HL-60/S4 (cell line): ENCODE results near the gene ZNF391.
"Not testable (repeated sequence)": the region's sequence is repeated elsewhere in the genome, so short reads cannot be mapped to it uniquely, and the experiment has no call there.

Experiments used
- in situ Hi-C: fragments of 300-500 bp; cut with MboI; formaldehyde crosslinking; loops from 2 replicates; pipeline ENCODE4 v1.14.3; 2022; ENCODE audit warnings: low sequenced_read_pairs

ZNF391 gene

DNA sequence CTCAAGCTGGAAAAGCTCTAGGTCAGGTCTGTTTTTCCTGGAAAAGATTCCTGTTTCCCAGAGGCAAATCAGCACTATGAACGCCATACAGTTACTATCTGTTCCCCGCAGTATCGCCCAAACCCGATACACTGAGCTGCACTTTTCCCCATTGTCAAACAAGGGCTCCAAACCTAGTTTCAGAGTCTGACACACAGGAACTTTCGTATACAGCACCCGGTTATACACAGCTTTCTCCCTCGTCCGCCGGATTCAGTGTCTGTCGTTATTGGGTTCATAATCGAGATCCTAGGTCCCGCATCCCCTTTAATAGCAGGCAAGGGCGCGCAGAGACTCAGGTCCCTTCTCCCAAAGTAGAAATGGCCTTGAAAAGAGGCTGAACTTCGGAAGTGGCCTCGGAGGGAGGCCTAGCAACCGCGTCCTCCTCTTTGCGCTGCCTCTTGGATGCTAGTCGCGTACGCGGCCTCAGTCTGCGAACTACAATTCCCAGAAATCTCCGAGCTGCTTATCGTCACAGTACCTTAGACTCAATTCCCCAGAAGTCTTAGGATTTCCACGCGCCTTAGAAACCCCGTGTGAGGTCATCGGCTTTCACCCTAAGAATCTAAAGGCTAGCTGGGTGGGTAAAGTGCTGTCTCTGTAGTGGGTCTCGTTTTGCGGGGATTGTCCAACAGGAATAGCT is 34.2 kb downstream of the ZNF391 start:
- in situ Hi-C loops: no loop called here

DNA sequence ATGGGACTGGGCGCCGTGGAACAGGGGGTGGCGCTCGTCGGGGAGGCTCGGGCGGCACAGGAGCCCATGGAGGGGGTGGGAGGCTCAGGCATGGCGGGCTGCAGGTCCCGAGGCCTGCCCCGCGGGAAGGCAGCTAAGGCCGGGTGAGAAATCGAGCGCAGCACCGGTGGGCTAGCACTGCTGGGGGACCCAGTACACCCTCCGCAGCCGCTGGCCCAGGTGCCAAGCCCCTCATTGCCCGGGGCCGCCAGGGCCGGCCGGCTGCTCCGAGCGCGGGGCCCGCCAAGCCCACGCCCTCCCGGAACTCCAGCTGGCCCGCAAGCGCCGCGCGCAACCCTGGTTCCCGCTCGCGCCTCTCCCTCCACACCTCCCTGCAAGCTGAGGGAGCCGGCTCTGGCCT is 36.3 kb downstream of the ZNF391 start:
- in situ Hi-C loops: not testable (repeated sequence)

DNA sequence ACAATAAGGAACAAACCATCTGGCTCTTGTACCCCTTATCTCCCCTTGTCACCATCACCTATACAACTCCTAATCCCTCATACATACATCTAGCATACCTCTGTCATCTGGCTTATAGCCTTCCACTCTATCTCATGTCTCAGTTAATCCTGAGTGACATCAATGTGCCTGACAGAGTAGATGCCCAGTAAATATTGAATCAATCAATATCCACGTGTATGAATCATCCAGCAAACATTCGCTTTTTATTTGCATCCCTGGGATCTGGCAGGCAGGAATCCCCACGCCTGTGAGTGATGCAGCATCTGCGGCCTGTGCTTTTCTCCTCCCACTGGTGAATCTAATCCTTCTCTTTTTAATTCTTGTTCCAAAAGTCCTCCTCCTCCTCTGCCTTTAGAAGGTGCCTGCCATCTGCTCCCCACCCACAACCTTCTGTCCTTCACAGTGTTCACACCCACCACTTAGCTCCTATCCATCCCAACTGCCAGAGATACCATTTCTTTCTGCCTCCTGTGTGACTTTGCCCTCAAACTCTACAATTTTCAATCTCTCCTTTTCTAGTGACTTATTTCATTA is 37.6 kb downstream of the ZNF391 start:
- in situ Hi-C loops: no loop called here

DNA sequence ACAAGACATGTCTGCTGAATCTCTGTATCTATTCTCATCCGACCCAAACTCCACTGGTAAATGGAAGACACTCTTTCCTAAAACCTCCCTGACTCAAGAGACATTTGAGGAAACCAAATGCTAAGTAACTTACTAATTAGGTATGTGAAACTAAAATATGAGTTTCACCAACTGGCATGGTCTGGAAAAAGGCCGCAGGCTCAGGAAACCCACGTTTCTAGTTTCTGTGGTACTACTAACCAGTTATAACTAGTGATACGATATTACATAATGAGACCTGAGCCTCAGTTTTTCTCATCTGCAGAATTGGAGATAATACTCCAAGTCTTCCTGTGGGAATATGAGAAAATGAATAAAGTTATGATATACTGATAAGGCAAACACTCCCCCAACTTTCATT is 39.9 kb downstream of the ZNF391 start:
- in situ Hi-C loops: no loop called here

DNA sequence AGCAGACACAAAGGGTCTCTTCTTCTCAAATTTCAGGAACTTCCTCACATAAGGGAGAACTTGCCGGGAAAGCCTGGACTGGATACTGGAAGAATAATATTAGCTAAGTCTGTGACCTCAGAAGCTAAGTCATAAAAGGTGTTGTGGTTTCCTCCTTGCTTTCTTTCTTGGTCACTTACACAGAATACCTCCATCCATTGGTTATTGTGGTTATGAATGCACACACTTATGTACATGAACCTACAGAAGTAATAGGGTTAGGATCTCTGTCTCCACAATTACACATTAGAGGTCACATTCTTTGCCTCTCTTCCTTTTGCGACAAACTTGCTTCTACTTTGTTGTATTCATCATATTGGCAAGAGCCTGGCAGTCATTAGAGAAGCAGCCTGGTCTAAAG is 40.4 kb downstream of the ZNF391 start:
- in situ Hi-C loops: no loop called here

DNA sequence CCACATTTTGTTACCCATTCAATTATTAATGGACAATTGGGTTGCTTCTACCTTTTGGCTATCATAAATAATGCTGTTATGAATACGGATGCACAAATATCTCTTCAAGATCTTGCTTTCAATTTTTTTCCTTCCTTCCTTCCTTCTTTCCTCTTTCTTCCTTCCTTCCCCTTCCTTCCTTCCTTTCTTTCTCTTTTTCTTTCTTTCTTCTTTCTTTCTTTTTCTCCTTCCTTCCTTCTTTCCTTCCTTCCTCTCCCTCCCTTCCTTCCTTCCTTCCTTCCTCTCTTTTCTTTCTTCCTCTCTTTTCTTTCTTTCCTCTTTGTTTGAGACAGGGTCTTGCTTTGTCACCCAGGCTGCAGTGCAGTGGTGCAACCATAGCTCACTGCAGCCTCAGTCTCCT is 45.2 kb downstream of the ZNF391 start:
- in situ Hi-C loops: no loop called here

DNA sequence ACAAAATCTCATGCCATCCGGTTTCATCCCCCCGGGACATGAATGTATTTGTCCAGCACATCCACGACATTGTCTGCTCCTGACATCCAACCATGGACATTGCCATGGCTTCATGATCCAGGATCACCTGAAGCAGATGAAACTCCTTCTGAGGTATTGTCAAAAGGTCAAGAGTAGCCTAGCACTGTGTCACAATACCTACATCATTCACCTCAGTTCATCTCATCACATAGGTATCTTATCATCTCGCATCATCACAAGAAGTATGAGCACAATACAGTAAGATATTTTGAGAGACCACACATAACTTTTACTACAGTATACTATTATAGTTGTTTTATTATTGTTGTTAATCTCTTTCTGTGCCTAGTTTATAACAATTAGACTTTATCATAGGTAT is 50.8 kb downstream of the ZNF391 start:
- in situ Hi-C loops: no loop called here

DNA sequence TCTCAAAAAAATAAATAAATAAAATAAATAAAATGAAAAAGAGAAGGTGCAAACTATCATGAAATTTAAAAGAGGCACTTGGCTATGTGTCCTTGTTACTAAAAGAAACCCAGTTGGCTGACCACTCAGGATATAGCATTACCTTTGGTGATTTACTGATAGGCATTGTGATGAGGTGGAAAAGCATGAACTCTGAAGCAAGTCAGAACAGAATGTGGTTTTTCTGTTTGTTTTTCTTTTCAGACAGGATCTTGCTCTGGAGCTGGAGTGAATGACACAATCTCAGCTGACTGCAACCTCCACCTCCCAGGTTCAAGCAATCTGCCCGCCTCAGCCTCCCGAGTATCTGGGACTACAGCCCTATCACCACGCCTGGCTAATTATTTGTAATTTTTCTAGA is 52.4 kb downstream of the ZNF391 start:
- in situ Hi-C loops: no loop called here

DNA sequence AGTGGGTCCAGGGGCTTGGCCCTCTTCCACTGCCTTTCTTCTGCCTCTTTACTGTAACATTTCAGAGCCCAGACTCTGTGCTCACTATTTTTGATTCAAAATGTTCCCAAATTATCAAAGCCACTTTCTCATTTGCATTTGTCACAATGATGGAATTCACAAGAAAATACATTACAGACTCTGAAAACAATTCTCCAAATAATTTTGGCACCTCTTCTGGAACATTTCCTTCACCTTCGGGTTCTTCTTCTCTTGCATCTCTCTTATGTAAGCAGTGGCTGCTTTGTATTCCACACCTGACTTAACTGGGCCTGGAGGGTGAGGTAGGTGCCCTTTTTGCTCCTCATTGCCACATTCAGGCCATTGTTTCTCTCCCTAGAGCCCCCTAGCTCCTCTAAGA is 54.4 kb downstream of the ZNF391 start:
- in situ Hi-C loops: no loop called here

DNA sequence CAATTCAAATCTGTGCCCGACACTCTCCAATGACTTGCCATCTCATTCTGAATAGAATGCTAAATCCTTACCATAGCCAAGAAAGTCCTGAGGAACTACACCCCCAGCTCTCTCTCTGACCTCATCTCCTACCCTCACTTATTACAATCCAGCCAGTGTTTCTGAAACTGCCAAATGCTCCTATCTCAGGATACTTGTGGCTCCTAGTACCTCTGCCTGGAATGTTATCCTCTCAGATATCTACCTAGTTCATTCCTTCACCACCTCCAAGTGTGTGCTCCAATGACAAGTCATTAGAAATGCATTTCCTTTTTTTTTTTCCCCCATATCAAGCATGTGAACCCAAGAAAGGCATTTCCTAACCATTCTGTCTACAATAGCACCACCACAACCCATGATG is 59.9 kb downstream of the ZNF391 start:
- in situ Hi-C loops: no loop called here

DNA sequence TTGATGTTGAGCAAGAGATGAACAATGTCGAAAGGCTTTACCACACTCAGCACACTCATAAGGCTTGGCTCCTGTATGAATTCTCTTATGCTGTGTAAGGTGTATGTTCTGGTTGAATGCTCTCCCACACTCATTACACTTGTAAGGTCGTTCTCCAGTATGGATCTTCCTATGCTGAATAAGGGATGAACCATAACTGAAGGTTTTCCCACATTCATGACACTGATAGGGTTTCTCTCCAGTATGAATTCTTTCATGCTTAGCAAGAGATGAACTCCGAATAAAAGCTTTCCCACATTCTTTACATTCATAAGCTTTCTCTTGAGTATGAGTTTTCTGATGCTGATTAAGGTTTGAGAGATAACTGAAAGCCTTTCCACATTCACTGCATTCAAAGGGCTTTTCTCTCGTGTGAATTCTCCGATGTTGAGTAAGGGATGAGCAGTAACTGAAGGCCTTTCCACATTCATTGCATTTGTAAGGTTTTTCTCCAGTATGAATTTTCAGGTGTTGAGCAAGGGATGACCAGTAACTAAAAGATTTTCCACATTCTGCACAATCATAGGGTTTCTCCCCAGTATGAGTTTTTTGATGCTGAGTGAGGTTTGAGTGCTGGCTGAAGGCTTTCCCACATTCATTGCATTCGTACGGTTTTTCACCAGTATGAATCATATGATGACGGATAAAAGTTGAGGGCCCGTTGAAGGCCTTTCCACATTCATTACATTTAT is 63.3 kb downstream of the ZNF391 start:
- in situ Hi-C loops: no loop called here

DNA sequence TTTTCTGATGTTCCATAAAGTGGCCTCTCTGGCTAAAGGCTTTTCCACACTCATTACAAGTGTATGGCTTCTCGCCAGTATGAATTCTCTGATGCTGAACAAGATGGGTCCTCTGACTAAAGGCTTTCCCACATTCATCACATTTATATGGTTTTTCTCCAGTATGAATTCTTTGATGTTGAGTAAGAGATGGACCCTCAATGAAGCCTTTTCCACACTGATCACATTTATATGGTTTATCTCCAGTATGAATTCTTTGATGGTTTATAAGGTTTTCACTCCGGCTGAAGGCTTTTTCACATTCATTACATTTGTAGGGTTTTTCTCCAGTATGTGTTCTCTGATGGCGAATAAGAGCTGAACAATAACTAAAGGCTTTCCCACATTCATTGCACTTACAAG is 63.9 kb downstream of the ZNF391 start:
- in situ Hi-C loops: no loop called here
